HG03045 (cell line): Measurements from ENCODE around the gene PACSIN1.
"Not testable (repeated sequence)": the region's sequence is repeated elsewhere in the genome, so short reads cannot be mapped to it uniquely, and the experiment has no call there.

Experiments used
- ATAC-seq: cut with Tn5 transposase; IDR thresholded peaks from one replicate; pipeline ENCODE4 v1.9.1; 2021; ENCODE audit warnings: mild to moderate bottlenecking, moderate library complexity; ENCODE audit not compliant: unreplicated experiment

Gene PACSIN1

GRCh38 chr6:34457742-34458735, 7.8 kb upstream of the PACSIN1 start:
- no peak for ATAC-seq

- no peak for ATAC-seq
These were observed 5.8 kb upstream of the PACSIN1 start for GRCh38 chr6:34459899-34460593.

- no peak for ATAC-seq
These were observed 4.9 kb upstream of the PACSIN1 start for GRCh38 chr6:34460796-34461507.

- ATAC-seq = no peak
These were observed 3.9 kb upstream of the PACSIN1 start for GRCh38 chr6:34462010-34462409.

- ATAC-seq = no peak
These were observed 3.3 kb upstream of the PACSIN1 start for GRCh38 chr6:34462551-34462971.

- ATAC-seq = no peak
These were observed 2.6 kb upstream of the PACSIN1 start for GRCh38 chr6:34463299-34463698.

- no peak for ATAC-seq
These were observed 2.0 kb upstream of the PACSIN1 start for GRCh38 chr6:34463849-34464248.

- ATAC-seq = no peak
These were observed 638 bp downstream of the PACSIN1 start for GRCh38 chr6:34466242-34467185.

GRCh38 chr6:34468378-34468892, 2.6 kb downstream of the PACSIN1 start:
- ATAC-seq = no peak

- ATAC-seq = no peak
These were observed 3.6 kb downstream of the PACSIN1 start for GRCh38 chr6:34469499-34469898.

GRCh38 chr6:34472425-34472824, 6.5 kb downstream of the PACSIN1 start:
- no peak for ATAC-seq

GRCh38 chr6:34473967-34474366, 8.1 kb downstream of the PACSIN1 start:
- ATAC-seq = no peak

- ATAC-seq = no peak
These were observed 8.9 kb downstream of the PACSIN1 start for GRCh38 chr6:34474754-34475153.

- ATAC-seq = no peak
These were observed 9.4 kb downstream of the PACSIN1 start for GRCh38 chr6:34475238-34475682.

GRCh38 chr6:34475767-34476328, 10.0 kb downstream of the PACSIN1 start:
- ATAC-seq = no peak

GRCh38 chr6:34476447-34476846, 10.6 kb downstream of the PACSIN1 start:
- no peak for ATAC-seq

GRCh38 chr6:34476921-34477320, 11.0 kb downstream of the PACSIN1 start:
- no peak for ATAC-seq

GRCh38 chr6:34478796-34479195, 12.9 kb downstream of the PACSIN1 start:
- ATAC-seq = no peak

GRCh38 chr6:34483781-34484180, 17.9 kb downstream of the PACSIN1 start:
- ATAC-seq = not testable (repeated sequence)

GRCh38 chr6:34484391-34484790, 18.5 kb downstream of the PACSIN1 start:
- no peak for ATAC-seq
